DOHH2 (cell line): Measurements from ENCODE around the gene PTPRZ1.

Source experiments
- EZH2phosphoT487 ChIP-seq: fragments of 200-600 bp; sonication (generic); IDR thresholded peaks from 2 replicates; pipeline ENCODE4 v1.6.1; 2017; ENCODE audit warnings: borderline replicate concordance, mild to moderate bottlenecking, antibody characterized with exemption, low read length, moderate library complexity, mixed read lengths
- TF ChIP-seq, protein P1 (sequence below): fragments of 200-600 bp; sonication (generic); IDR thresholded peaks from one replicate; pipeline ENCODE4 v1.5.1; 2014; ENCODE audit warnings: antibody characterized with exemption, mild to moderate bottlenecking, low read depth, low read length; ENCODE audit not compliant: poor library complexity, severe bottlenecking

DNA sequence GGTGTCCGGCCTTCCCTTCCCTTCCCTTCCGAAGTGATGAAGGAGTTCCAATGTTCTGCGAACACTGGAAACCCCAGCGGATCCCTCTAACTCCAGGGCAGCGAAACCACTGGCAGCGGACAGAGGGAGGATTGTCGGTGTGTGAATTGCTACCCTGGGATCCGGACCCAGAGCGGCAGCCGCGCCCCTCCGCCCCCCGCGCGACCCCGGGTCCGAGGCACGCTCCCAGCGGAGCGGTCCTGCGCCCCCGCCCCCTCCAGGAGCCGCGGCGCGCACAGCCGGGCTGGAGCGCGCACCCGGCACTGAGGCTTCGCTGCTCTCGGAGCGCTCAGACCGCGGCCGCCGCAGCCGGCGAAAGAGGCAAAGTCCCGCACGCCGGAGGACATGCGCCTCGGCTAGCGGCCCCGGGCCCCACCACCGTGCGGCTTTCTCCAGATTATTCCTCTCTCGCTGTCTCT, at the start of gene PTPRZ1:
- TF ChIP-seq, protein P1, sequence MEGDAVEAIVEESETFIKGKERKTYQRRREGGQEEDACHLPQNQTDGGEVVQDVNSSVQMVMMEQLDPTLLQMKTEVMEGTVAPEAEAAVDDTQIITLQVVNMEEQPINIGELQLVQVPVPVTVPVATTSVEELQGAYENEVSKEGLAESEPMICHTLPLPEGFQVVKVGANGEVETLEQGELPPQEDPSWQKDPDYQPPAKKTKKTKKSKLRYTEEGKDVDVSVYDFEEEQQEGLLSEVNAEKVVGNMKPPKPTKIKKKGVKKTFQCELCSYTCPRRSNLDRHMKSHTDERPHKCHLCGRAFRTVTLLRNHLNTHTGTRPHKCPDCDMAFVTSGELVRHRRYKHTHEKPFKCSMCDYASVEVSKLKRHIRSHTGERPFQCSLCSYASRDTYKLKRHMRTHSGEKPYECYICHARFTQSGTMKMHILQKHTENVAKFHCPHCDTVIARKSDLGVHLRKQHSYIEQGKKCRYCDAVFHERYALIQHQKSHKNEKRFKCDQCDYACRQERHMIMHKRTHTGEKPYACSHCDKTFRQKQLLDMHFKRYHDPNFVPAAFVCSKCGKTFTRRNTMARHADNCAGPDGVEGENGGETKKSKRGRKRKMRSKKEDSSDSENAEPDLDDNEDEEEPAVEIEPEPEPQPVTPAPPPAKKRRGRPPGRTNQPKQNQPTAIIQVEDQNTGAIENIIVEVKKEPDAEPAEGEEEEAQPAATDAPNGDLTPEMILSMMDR: no peak
- no peak for TF ChIP-seq EZH2phosphoT487
